GM21360 (cell line): ENCODE measurements around the gene EID2.

Experiments
- ATAC-seq: cut with Tn5 transposase; IDR thresholded peaks from one replicate; pipeline ENCODE4 v1.9.1; 2021; ENCODE audit warnings: mild to moderate bottlenecking, moderate library complexity; ENCODE audit not compliant: unreplicated experiment

Gene EID2

DNA sequence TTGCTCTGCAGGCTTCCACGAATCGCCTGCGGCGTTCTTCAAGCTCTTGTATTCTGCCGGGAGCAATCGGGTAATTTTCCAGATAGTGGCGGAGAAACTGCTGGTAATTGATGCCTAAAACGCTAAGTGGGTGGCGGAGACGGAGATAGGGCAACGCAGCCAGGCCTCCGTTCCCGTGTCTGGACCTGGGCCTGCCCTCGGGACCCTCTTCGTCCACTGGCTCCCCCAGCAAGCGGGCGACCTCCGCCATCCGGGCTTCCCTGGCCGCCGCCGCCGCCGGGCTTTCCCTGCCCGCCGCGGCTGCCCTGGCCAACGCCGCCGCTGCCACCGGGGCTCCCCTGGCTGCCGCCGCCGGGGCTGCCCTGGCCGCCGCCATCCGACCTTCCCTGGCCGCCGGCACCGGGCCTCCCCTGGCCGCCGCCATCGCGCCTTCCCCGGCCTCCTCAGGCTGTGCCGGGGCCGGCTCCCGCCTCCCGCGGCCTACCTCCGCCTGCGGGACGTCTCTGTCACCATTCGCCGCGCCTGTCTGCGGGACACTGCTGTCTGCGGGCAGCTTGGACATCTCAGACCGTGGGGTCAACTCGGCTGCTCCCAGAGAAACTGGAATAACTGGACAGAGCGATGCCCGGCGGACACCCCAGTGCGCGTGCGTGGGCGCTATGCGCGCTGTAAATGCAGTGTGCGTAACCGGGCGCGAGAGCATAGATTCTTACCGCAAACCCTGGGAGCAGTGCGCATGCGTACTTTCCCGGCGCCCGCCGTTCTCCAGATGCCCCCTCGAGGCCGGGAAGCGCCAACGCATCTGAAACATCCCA is at the start of gene EID2:
EID2 (minus strand) TSS at position 644 of the 815 bp plus-strand sequence; CDS start at position 562, 82 bp downstream.
- peak; percentile 77 for ATAC-seq

GRCh38 chr19:39588066-39588465 is 48.1 kb upstream of the EID2 start:
- no peak for ATAC-seq

DNA sequence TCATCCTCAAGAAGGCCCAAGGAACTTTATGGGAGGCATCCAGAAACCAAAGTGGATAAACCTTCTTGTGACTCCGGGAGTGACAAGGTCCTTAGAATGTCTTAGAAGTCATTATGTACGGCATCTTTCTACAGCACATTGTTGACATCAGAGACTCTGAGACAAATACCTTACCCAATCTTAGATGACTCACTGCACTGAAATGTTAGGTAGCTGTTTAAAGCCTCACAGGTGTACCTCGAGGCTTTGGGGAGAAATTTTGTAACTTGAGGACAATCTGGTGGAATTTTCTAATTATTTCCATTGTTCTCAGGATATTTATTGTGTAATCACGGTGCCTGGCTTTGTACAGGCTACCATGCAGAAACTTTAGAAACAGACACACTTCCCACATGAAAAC is 47.5 kb upstream of the EID2 start:
- no peak for ATAC-seq

DNA sequence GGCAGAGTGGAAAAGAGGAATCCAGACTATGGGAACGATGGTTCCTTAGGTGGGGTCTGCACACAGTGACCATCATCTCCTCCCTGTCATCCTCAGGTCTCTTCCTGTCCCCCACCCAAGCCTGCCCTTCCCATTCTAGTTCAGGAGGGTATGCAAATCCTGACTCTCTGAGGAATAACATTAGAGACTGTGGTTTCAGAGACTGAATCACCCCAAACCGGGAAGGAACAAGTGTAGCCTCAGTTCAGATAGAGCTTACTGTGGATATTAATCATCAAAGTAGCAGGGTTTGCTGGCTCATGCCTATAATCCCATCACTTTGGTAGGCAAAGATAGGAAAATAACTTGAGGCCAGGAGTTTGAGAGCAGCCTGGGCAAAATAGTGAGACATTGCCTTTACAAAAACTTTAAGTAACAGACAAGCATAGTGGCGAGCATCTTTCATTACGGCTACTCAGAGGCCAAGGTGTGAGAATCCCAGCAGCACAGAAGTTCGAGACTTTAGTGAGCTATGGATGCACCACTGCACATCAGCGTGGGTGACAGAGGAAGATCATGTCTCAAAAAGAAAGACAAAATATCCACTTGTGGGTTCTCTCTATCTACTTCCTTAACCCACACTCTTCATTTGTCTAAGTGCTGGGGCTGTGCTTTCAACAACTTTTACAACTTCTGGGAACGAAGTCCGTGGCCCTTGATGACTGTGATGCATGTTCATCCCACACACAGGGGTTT is 43.1 kb upstream of the EID2 start:
- no peak for ATAC-seq

GRCh38 chr19:39582442-39582841 is 42.5 kb upstream of the EID2 start:
- ATAC-seq: no peak

- ATAC-seq: no peak
These were observed 28.6 kb upstream of the EID2 start for GRCh38 chr19:39568604-39569003.

DNA sequence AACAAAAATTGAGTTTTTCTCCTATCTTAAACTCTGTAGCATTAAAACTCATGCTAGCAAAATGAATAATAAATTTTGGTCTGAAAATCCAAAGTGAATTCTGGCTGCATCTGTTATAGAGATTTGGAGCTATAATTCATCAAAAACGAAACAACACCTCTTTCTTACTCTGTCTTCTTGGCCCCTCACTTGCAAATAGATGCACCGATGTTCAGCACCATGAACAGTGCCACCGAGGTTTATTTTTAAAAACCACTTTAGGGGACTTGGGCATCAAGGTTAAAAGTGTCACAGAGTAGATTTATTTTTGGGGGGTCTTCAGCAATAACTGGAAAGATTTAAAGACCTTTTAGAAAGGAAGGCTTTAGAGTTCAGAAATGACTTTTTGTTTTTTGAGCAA is 26.1 kb upstream of the EID2 start:
- ATAC-seq: no peak

DNA sequence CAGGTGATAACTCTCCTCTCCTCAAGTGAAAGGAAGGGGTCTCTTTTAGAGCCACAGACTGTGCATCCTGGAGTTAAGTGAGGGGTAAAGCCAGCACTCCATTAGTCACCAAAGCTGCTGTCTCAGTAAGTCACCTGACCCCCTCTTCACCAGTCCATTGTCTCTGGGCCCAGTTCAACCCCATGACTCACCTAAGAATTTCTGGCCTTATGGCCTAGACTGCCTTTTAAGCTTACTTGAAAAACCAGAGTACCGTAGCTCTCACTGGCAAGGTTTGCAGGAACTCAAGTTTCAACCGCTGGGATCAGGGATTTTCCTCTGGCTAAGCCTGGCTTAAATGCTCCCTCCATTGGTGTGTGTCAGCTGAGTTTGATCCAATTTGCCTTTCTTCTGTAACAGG is 23.4 kb upstream of the EID2 start:
- ATAC-seq: no peak

GRCh38 chr19:39558624-39559117 is 18.7 kb upstream of the EID2 start:
- ATAC-seq: no peak

DNA sequence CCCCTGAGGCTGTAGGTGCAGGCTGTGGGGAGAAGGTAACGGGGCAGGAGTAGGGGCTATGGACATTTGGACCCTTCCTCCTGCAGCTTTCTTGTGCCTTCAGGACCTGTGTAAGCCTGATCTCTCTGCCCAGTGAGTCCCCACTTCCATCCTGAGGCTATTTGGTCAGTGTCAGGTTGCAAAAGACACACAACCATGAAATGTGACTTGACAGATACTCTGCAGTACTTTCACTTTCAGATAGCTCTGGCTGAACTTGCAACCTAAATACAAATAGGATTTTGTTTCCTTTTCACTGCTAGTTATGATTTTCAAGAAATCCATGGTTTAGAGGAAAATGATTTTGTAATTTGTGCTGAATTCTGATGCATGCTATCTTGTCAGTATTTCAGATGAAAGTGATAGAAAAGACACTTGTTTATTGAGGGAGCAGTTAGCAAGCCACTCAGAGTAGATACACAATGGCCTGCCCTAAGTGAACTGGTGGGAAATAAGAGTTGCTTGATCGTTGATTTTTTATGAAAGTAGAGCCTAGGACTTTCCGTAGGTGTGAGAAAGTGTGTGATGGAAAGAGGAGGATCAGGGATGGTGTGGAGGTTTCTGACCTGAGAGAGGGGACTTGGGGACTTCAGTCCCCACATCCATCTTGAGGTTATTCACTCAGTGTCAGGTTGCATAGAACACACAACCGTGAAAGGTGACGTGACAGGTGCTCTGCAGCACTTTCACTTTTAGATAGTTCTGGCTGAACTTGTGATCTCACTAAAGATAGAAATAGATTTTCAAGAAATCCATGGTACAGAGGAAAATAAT is 18.1 kb upstream of the EID2 start:
- no peak for ATAC-seq

GRCh38 chr19:39555883-39556282 is 15.9 kb upstream of the EID2 start:
- ATAC-seq: no peak

DNA sequence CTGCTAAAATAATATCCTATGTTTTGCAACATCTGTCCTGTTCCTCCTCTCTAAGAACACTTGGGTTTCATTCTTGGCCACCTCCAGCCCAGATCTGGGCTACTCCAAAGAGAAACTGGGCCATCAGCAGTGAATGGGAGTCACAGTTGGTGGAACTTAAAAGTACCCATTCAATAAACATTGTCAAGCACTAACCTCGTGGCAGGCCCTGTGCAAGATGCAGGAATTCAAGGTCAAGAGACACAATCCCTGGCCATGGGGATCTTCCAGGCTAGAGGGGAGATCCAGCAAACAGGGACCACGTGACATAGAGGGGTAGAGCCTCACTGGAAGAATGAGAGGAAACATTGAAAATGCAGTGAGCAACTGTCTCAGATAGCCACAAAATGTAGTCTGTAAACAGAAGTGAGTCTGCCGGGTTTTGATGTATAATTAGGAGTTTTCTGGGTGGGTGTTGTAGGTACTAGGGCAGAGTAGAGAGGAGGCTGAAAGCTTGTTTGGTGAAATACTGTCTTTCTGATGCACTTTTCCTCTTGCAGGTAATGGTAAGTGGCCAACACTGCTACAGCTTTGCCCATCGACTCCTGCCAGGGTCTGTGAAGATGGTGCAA is 14.8 kb upstream of the EID2 start:
- ATAC-seq: no peak

DNA sequence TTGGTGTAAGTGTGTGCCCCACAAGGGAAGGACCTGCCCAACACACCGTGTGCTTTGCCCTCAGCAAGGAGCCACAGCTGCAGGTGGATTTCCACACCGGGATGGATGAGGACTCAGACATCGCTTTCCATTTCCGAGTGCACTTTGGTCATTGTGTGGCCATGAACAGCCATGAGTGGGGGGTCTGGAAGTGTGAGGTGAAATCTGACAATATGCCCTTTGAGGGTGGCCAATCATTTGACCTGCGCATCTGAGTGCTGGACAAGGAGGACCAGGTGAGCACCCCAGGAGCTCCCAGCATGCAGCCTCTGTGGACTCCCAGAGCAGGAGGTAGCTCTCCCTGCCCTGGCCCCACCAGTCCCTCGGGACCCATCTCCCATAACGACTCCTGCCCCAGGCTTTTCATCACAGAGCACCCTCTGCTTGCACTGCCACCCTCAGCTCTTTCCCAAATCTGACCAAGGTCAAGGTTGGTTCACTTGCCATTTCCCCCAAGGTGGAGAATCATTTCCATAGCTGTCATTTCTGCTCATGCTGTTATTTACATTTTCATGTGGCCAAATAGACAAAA is 13.2 kb upstream of the EID2 start:
- ATAC-seq: no peak

- ATAC-seq: no peak
These were observed 10.2 kb upstream of the EID2 start for GRCh38 chr19:39550197-39550596.

DNA sequence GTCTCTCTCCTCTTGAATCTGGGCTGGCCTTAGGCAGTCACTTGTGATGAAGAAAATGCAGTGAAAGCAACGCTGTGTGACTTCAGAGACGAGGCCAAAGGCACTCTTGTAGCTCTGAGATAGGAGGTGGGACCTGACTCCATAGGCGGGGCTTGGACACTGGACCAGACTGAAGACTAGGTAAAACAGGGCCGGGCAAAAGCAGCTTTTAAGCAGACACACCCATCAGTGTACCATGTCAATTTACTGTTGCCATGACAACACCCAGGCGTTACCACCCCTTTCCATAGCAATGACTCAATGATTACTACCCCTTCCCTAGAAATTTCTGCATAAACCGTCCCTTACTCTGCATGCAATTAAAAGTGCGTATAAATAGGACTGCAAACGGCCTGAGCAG is 6.6 kb upstream of the EID2 start:
- ATAC-seq: no peak

DNA sequence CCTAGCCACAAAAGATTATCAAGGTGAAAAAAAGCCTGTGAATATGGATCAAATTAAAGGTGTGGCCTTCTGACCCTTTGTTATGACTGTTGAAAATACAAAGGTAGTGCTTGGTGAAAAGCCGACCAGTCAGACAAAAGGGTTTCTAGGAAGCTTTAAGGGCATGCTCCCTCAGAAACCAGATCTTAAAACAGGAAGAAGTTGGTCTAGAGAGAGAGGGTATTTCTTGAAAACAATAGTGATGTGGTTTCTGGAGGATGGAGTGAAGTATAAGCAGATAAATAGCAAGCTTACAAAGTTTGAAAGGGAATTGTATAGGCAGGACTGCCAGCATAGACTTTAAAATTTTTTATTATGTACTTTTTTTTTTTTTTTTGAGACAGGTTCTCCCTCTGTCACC is 5.0 kb upstream of the EID2 start:
- no peak for ATAC-seq

GRCh38 chr19:39544226-39544903 is 4.4 kb upstream of the EID2 start:
- no peak for ATAC-seq

DNA sequence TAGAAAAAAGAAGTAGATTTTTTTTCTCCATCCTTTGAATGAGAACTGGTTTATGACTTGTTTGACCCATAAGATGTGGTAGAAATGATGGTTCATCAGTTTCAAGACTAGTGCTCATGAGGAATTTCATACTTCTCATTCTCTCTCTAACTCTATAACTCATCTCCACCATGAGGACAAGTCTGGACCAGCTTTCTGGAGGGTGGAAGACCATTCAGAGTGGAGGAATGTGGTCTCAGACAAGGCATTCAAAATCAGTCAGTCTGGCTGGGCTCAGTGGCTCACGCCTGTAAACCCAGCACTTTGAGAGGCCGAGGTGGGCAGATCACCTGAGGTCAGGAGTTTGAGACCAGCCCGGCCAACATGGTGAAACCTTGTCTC is 3.5 kb upstream of the EID2 start:
- ATAC-seq: no peak

- no peak for ATAC-seq
These were observed 2.2 kb upstream of the EID2 start for GRCh38 chr19:39542206-39542605.

GRCh38 chr19:39540333-39540673 is 342 bp upstream of the EID2 start:
- ATAC-seq: no peak
